PFSK-1 (cell line): Measurements from ENCODE around the gene COL4A2.

ENCODE experiments used
- FOXP2 ChIP-seq: optimal IDR thresholded peaks from 2 replicates; pipeline ENCODE3; 2011; ENCODE audit warnings: borderline replicate concordance, control low read depth, inconsistent platforms; ENCODE audit not compliant: insufficient read depth; ENCODE audit errors: extremely low read length, extremely low read depth
- POLR2AphosphoS5 ChIP-seq: IDR thresholded peaks from 2 replicates; pipeline ENCODE4 v1.6.1; 2012; ENCODE audit warnings: low read depth, mild to moderate bottlenecking, control low read depth, low read length, moderate library complexity
- SIN3A ChIP-seq: IDR thresholded peaks from 2 replicates; pipeline ENCODE4 v1.6.1; 2012; ENCODE audit warnings: mild to moderate bottlenecking, low read length, moderate library complexity, borderline replicate concordance; ENCODE audit not compliant: insufficient read depth
- TAF1 ChIP-seq: IDR thresholded peaks from 2 replicates; pipeline ENCODE4 v1.6.1; 2012; ENCODE audit warnings: low read length, control low read depth, borderline replicate concordance; ENCODE audit not compliant: insufficient read depth
- TF ChIP-seq, protein P1 (sequence below), 2 experiments: IDR thresholded peaks; 2 replicates each; pipeline versions ENCODE4 v1.6.1 to v1.8.0; 2011 to 2012; ENCODE audit warnings: low read depth in 2 of 2, low read length in 2 of 2, control low read depth in 1 of 2, inconsistent platforms in 1 of 2, mild to moderate bottlenecking in 1 of 2, moderate library complexity in 1 of 2; ENCODE audit not compliant: insufficient read depth in 1 of 2

Gene COL4A2

DNA sequence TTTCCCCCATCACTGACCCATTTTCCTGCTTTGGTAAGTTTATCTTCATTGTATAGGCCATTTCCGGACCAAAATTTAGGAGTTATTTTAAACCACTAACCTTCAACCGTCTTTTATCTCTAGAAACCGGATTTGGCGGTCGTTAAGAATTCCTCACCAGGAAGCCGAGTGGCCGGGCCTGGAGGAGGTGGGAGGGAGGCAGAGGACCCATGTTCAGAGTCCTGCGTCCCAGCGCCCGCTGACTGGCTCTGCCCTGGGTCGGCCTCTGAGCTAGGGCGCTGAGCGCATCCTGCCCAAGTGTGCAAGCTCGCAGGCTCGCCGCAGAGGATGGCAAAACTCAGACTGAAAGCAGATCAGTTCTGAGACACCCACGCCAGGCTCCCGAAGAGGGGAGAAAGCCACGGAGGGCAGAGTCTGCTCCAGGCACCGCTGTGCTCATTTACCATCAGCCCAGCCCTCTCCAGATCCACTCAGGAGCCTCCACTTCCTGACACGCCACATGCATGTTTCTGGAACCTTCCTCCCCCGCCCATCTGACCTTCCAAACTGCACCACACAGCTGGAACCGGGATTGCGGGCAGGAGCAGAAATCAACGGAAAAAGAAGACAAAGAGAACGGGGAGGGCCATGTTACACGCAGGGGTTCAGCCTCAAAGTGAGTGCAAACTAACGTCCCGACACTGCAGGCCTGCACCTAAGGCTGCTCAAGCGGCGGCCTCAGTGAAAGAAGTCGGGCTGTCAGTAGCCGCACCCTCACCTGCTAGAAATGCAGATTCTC, 8.4 kb upstream of the COL4A2 start:
- TF ChIP-seq FOXP2, result no peak
- no peak for TF ChIP-seq POLR2AphosphoS5

DNA sequence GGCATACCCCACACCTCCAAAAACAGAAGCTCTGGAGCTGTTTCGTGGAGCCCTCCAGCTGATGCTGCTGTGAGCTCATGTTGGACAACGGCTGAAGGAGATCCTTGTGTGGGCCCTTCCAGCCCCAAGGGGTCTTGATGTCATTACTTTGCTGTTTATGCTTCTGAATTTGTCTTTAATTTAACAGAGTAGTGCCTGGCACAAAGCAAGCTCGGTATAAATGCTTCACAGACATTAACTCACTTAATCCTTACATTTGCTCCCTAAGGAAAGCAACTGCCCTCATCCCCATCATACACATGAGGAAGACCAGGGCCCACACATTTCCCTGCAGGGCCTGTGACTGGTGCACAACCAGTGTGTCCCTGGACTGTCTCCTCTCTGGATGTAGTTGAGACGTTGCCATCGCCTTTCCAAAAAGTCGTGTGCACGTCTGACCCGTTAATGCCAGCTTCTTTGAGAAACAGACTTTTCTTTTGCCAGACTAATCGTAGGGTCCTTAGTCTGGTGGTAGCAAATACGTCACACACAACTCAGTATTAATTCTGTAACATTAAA, 7.7 kb upstream of the COL4A2 start:
- TF ChIP-seq FOXP2 (no peak), TAF1 (no peak), SIN3A (no peak), POLR2AphosphoS5 (no peak)
- TF ChIP-seq, protein P1, sequence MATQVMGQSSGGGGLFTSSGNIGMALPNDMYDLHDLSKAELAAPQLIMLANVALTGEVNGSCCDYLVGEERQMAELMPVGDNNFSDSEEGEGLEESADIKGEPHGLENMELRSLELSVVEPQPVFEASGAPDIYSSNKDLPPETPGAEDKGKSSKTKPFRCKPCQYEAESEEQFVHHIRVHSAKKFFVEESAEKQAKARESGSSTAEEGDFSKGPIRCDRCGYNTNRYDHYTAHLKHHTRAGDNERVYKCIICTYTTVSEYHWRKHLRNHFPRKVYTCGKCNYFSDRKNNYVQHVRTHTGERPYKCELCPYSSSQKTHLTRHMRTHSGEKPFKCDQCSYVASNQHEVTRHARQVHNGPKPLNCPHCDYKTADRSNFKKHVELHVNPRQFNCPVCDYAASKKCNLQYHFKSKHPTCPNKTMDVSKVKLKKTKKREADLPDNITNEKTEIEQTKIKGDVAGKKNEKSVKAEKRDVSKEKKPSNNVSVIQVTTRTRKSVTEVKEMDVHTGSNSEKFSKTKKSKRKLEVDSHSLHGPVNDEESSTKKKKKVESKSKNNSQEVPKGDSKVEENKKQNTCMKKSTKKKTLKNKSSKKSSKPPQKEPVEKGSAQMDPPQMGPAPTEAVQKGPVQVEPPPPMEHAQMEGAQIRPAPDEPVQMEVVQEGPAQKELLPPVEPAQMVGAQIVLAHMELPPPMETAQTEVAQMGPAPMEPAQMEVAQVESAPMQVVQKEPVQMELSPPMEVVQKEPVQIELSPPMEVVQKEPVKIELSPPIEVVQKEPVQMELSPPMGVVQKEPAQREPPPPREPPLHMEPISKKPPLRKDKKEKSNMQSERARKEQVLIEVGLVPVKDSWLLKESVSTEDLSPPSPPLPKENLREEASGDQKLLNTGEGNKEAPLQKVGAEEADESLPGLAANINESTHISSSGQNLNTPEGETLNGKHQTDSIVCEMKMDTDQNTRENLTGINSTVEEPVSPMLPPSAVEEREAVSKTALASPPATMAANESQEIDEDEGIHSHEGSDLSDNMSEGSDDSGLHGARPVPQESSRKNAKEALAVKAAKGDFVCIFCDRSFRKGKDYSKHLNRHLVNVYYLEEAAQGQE (IDR thresholded peaks at IDR 0.05; ENCODE audit: insufficient read depth in 1 of 2, low read depth in 2 of 2, low read length in 2 of 2), result no peak

DNA sequence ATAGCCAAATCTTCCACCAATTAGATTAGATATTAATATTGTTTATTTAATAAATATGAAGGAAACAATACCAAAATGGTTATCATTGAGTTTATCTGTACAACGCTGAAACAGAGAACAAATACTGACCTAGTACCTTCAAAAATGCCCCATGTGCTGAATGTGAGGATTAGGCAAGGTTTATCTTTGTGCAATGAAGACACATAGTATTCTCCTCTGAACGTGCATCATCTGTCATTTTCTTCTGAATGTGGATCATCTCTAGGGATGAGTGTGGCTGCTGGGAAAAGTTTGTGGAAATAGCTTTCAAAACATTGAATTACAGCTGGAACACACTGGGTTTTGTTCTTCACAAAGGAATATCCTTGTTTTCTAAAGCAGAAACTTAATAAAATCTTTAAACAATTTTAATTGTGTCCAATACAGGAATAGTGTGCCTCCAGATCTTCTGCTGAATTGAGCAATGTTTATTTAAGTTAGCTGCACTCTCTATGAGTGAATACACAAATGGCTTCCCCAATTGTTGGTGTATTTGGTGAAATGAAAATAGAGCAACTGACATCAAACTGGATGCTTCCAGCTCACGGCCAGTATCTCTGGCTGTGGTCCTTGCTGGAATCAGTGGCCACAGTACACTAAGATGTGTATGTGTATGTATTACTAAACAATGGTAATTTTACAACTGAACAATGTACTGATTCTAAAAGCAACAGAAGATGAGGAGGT, 6.8 kb upstream of the COL4A2 start:
- TF ChIP-seq POLR2AphosphoS5 (no peak), FOXP2 (no peak), TAF1 (no peak), SIN3A (no peak)
- TF ChIP-seq, protein P1 (IDR thresholded peaks at IDR 0.05; ENCODE audit: insufficient read depth in 1 of 2, low read depth in 2 of 2, low read length in 2 of 2), result no peak

DNA sequence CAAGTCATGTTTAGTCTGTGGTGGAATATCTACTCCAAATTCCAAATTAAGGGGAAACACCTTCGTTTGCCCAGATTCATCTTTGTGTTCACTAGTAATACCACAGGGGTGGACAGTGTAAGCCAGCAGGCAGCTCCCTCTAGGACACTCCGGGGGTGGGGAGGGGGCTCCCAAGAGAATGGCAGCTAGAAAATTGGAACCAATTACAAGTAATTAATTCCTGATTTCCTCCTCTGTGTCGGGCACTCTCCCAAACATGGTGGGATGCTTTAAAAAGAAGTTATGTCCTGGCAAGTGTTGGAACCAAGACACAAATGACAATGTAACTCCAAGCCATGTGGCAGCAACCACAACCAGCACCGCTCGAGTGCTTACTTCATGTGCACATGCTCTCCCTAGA, 6.0 kb upstream of the COL4A2 start:
- TF ChIP-seq TAF1 (no peak), FOXP2 (no peak), SIN3A (no peak), POLR2AphosphoS5 (no peak)
- TF ChIP-seq, protein P1 (IDR thresholded peaks at IDR 0.05; ENCODE audit: insufficient read depth in 1 of 2, low read depth in 2 of 2, low read length in 2 of 2), result no peak

DNA sequence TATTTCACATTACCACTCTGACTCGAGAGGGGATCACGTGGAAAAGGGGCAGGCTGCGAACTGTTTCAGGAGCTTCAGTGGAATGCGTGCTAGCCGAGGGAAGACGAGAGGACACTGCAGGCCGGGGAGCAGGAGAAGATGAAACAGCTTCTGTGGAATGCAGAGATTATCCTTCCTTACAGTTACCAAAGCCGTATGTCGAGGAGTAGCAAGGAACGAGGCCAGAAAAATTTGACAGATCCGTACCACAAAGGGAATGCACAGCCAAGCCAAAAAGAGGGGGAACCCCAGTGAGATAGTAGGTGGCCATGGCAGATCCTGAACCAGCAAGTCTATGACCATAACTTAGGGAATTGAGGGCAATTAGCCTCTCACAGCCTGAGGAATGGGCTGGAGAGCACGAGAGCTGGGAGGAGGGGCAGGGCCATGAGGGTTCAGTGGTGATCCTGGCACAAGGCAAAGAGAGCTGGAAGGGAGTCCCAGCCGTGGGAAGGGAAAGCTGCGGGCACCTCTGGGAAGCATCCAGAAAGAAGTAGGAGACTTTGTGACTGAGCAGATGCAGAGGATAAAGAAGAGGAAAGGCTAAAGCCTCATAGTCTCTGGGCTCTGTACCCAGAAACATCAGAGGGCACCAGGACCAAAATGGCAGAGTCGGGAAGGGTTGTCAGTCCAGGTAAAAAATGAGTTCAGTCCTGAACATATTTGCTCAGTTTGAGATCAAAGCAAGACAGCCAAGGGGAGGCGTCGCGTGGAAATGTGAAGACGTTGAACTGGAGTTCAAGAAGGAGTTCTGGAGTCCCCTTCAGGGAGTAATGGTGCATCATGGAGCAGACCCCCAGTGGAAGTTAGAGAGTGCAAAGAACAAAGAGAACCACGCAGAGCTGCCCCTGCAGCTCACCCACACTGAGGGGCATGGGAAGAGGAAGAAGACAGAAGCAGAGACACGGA, 5.2 kb upstream of the COL4A2 start:
- TF ChIP-seq SIN3A (no peak), POLR2AphosphoS5 (no peak), FOXP2 (no peak), TAF1 (no peak)
- TF ChIP-seq, protein P1 (IDR thresholded peaks at IDR 0.05; ENCODE audit: insufficient read depth in 1 of 2, low read depth in 2 of 2, low read length in 2 of 2), result no peak
